Common myeloid progenitor, CD34-positive (primary cell): Measurements from ENCODE around the gene RNF144B.
"Not testable (repeated sequence)": the region's sequence is repeated elsewhere in the genome, so short reads cannot be mapped to it uniquely, and the experiment has no call there.

Experiments
- CTCF ChIA-PET: fragments of 350-600 bp; sonication (Branson Sonifier 250); formaldehyde crosslinking; loops from one replicate; lab custom pipeline; 2021; ENCODE audit warnings: antibody characterized with exemption; lab: Charles Lee
- POLR2A ChIA-PET: fragments of 350-600 bp; sonication (Branson Sonifier 250); formaldehyde crosslinking; loops from one replicate; lab custom pipeline; 2021; ENCODE audit warnings: antibody characterized with exemption; lab: Charles Lee
- DNase-seq, 3 donors: peaks; one replicate each; pipeline versions ENCODE4 v3.0.0 to v3.0.0-alpha.2; 2013
- H3K27ac ChIP-seq, 2 experiments: 1 replicate in 1 of 2; 2 replicates in 1 of 2; pipeline ENCODE4 v1.7.0; 2013; ENCODE audit warnings: inconsistent platforms in 2 of 2, low read length in 2 of 2, mild to moderate bottlenecking in 2 of 2, low read depth in 1 of 2, moderate library complexity in 1 of 2; ENCODE audit not compliant: severe bottlenecking in 2 of 2, insufficient read depth in 1 of 2, poor library complexity in 1 of 2
- H3K27me3 ChIP-seq, 5 experiments: replicated peaks in 2 of 5; 1 replicate in 3 of 5; 2 replicates in 2 of 5; pipeline versions ENCODE4 v1.6.1 to v1.7.0; 2013; ENCODE audit warnings: low read length in 4 of 5, mild to moderate bottlenecking in 2 of 5, moderate library complexity in 2 of 5, inconsistent platforms in 1 of 5; ENCODE audit not compliant: insufficient read depth in 5 of 5, control insufficient read depth in 4 of 5
- H3K36me3 ChIP-seq, 4 experiments: 1 replicate in 2 of 4; 2 replicates in 2 of 4; pipeline versions ENCODE4 v1.6.1 to v1.7.0; 2013; ENCODE audit warnings: low read length in 3 of 4, control low read depth in 1 of 4, mild to moderate bottlenecking in 1 of 4; ENCODE audit not compliant: control insufficient read depth in 4 of 4, insufficient read depth in 4 of 4
- H3K4me1 ChIP-seq, 4 experiments: 1 replicate in 3 of 4; 2 replicates in 1 of 4; pipeline versions ENCODE4 v1.6.1 to v1.7.1; 2013; ENCODE audit warnings: low read length in 3 of 4, mild to moderate bottlenecking in 3 of 4, control low read depth in 1 of 4, inconsistent platforms in 1 of 4, moderate library complexity in 1 of 4; ENCODE audit not compliant: control insufficient read depth in 4 of 4, insufficient read depth in 4 of 4; ENCODE audit errors: control extremely low read depth in 1 of 4
- H3K4me3 ChIP-seq, 7 experiments: 1 replicate in 4 of 7; 2 replicates in 3 of 7; pipeline versions ENCODE4 v1.5.1 to v1.7.0; 2013; ENCODE audit warnings: mild to moderate bottlenecking in 7 of 7, low read length in 6 of 7, moderate library complexity in 6 of 7, inconsistent platforms in 2 of 7, low read depth in 2 of 7, control low read depth in 1 of 7; ENCODE audit not compliant: insufficient read depth in 4 of 7, control insufficient read depth in 1 of 7; ENCODE audit errors: extremely low read depth in 1 of 7
- H3K9me3 ChIP-seq, 5 experiments: 1 replicate in 4 of 5; 2 replicates in 1 of 5; pipeline versions ENCODE4 v1.6.1 to v1.7.1; 2013; ENCODE audit warnings: low read length in 4 of 5, mild to moderate bottlenecking in 2 of 5, inconsistent platforms in 1 of 5, low read depth in 1 of 5, moderate library complexity in 1 of 5; ENCODE audit not compliant: control insufficient read depth in 4 of 5, insufficient read depth in 2 of 5; ENCODE audit errors: control extremely low read depth in 1 of 5
- WGBS: methylation state at CpG from one replicate; pipeline ENCODE4 v1.1.5; 2013; ENCODE audit not compliant: insufficient coverage; 5-methylcytosine and 5-hydroxymethylcytosine counted together

The RNF144B gene

GRCh38 chr6:18357546-18357945 lies 29.6 kb upstream of the RNF144B start:
- H3K27me3 ChIP-seq, H3K4me3 ChIP-seq, POLR2A ChIA-PET, H3K9me3 ChIP-seq, CTCF ChIA-PET, H3K4me1 ChIP-seq, H3K27ac ChIP-seq, H3K36me3 ChIP-seq, DNase-seq: not testable (repeated sequence)
- no CpG with 5 or more reads among the region's 4 CpGs for WGBS

GRCh38 chr6:18359237-18359885 lies 27.8 kb upstream of the RNF144B start:
- no peak overlapping the region for H3K4me3 ChIP-seq
- no peak for DNase-seq
- WGBS: 100% methylated on average over 1 of the region's 1 CpG
- H3K4me1 ChIP-seq: no peaks in the 10 kb centered on the region
- H3K9me3 ChIP-seq: peaks cover 0 to 4% (median 0%) of the 10 kb centered on the region in 5 experiments
- ChIA-PET POLR2A (no interaction called here), CTCF (interaction anchor here (0.5 to 2.0 kb wide), 2 partner anchors 11 to 42 kb away, joined by 4 to 6 read pairs; no protein-coding TSS in a partner anchor)
- H3K36me3 ChIP-seq: no peaks in the 10 kb centered on the region
- no peaks in the 10 kb centered on the region for H3K27me3 ChIP-seq
- H3K27ac ChIP-seq: no peak overlapping the region

DNA sequence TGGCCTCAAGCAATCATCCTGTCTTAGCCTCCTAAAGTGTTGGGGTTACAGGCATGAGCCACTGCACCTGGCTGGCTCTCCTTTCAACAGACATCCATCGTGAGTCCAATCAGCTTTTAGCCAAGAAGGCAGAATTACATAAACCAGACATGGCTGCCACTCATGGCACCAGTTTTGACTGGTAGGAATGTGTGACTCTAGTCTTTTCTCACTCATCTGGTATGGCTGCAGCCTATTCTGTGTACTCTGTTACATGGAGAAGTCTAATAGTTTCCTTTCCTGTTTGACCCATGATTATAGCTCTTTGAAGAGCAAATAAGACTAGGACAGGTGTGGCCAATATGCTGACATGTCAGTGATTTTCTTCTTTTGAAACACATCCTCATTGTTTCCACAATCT lies 27.0 kb upstream of the RNF144B start:
- Histone ChIP-seq H3K27me3 (no peaks in the 10 kb centered on the region), H3K4me1 (no peaks in the 10 kb centered on the region), H3K27ac (no peak overlapping the region), H3K36me3 (no peaks in the 10 kb centered on the region), H3K4me3 (no peak overlapping the region), H3K9me3 (peaks cover 0 to 4% (median 0%) of the 10 kb centered on the region in 5 experiments)
- ChIA-PET CTCF (interaction anchor here (2.0 kb wide), 1 partner anchor 10 kb away, joined by 6 read pairs; no protein-coding TSS in a partner anchor), POLR2A (no interaction called here)
- no peak for DNase-seq
- no CpG with 5 or more reads among the region's 1 CpG for WGBS

DNA sequence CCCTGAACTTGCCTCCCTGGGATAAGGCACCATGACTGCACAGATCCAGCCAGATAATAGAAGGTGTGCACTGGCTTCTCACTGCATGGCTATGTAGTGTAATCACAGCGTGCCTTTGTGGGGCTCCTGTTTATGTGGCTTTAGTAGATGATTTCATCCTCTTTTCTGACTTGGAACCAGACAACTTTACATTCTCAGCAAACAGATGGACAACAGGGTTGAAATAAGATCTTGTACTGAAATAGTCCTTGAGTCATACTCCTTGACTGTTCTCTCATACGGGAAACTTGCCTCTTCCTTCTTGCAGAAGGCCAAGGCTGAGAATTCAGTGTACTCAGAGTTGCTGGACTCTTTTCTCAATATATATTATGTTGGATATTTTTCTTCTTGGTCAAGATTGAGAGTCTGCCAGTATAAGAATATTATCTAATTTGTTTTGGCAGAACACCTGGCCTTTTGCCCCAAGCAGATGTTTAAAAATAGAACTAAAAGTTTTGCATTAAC lies 25.0 kb upstream of the RNF144B start:
- no CpG with 5 or more reads among the region's 2 CpGs for WGBS
- CTCF ChIA-PET: no interaction called here
- no peak overlapping the region for H3K27ac ChIP-seq

DNA sequence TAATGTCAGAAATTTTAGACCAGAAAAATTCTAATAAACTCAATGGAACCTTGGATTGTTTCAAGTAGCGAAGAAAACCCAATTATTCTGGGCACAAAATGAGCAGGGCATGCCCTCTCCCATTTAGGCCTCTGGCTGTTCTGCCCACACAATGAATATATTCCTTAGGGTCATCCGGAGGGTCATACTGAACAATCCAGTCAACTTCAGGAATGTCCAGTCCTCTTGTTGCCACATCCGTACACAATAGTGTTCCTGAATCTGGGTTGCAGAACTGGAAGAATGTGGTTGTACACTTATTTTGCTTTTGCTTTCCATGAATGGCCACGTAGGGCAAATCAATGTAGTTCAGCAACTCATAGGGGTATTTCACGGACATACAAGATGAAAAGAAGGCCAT lies 23.4 kb upstream of the RNF144B start:
- 95% methylated on average over 3 of the region's 5 CpGs for WGBS
- H3K36me3 ChIP-seq: no peaks in the 10 kb centered on the region
- no peak overlapping the region for H3K27ac ChIP-seq
- no peaks in the 10 kb centered on the region for H3K27me3 ChIP-seq
- H3K9me3 ChIP-seq: no peaks in the 10 kb centered on the region
- ChIA-PET POLR2A (no interaction called here), CTCF (no interaction called here)
- no peak overlapping the region for H3K4me3 ChIP-seq
- no peak for DNase-seq
- H3K4me1 ChIP-seq: no peaks in the 10 kb centered on the region

More for the DNA sequence above, 25.0 kb upstream of the RNF144B start:
- H3K36me3 ChIP-seq: no peaks in the 10 kb centered on the region
- no peak overlapping the region for H3K4me3 ChIP-seq
- peaks cover 0 to 4% (median 0%) of the 10 kb centered on the region in 5 experiments for H3K9me3 ChIP-seq
- no peaks in the 10 kb centered on the region for H3K27me3 ChIP-seq
- POLR2A ChIA-PET: no interaction called here
- DNase-seq: no peak
- H3K4me1 ChIP-seq: no peaks in the 10 kb centered on the region

DNA sequence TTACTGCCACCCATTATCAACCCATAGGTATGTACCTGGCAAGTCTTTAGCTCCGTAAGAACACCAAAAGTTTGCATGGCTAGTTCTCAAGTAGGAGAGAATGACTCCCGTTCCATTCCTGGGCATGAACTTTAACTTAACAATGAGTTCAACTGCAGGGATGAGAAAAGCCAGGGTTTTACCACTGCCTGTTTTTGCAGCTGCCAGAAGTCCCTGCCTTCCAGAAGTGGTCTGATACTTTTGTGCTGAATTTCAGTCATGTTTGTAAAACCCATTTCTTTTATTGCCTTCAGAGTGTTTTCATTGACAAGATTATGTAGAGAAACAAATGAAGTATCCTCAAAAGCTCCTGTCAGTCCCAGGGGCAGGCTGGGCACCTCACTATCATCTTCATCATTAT lies 22.6 kb upstream of the RNF144B start:
- CTCF ChIA-PET, H3K4me1 ChIP-seq, H3K27ac ChIP-seq, H3K4me3 ChIP-seq, H3K36me3 ChIP-seq, H3K9me3 ChIP-seq, DNase-seq, POLR2A ChIA-PET, H3K27me3 ChIP-seq: not testable (repeated sequence)
- WGBS: 100% methylated on average over 2 of the region's 2 CpGs

GRCh38 chr6:18367371-18367770 lies 19.8 kb upstream of the RNF144B start:
- H3K27me3 ChIP-seq: no peaks in the 10 kb centered on the region
- DNase-seq: no peak
- WGBS: 98% methylated on average over 8 of the region's 11 CpGs
- no peak overlapping the region for H3K27ac ChIP-seq
- no peaks in the 10 kb centered on the region for H3K36me3 ChIP-seq
- CTCF ChIA-PET: no interaction called here
- no peaks in the 10 kb centered on the region for H3K9me3 ChIP-seq
- H3K4me3 ChIP-seq: no peak overlapping the region
- H3K4me1 ChIP-seq: no peaks in the 10 kb centered on the region
- POLR2A ChIA-PET: no interaction called here
